GM23248 (cell line): Measurements from ENCODE around the gene EAPP.

ENCODE experiments used
- EZH2 ChIP-seq: fragments of 200-600 bp; sonication (generic); IDR thresholded peaks from 2 replicates; pipeline ENCODE4 v1.6.1; 2018; ENCODE audit warnings: antibody characterized with exemption, mild to moderate bottlenecking; ENCODE audit not compliant: insufficient read depth, poor library complexity, severe bottlenecking
- EZH2phosphoT487 ChIP-seq: fragments of 200-600 bp; sonication (generic); IDR thresholded peaks from 2 replicates; pipeline ENCODE4 v1.6.1; 2018; ENCODE audit warnings: antibody characterized with exemption, moderate library complexity, mild to moderate bottlenecking, low read depth; ENCODE audit not compliant: insufficient read depth

- no peak for TF ChIP-seq EZH2
- TF ChIP-seq EZH2phosphoT487, result no peak
These were observed 23.3 kb upstream of the EAPP start for GRCh38 chr14:34562776-34563150.
